GM08714 (cell line): ENCODE results near the gene TACC3.

Source experiments
- H3K4me3 ChIP-seq: fragments of 200-500 bp; sonication (Bioruptor generic); 2 replicates; pipeline ENCODE4 v1.5.1; 2014; ENCODE audit warnings: mild to moderate bottlenecking, low read length, inconsistent platforms
- ZNF274 ChIP-seq: IDR thresholded peaks from 2 replicates; pipeline ENCODE4 v1.6.1; 2012; ENCODE audit warnings: mild to moderate bottlenecking, low read depth, low read length

The TACC3 gene

GRCh38 chr4:1725521-1725920, 4.2 kb downstream of the TACC3 start:
- H3K4me3 ChIP-seq = no peak overlapping the region
- no peak for TF ChIP-seq ZNF274

- no peak overlapping the region for H3K4me3 ChIP-seq
- TF ChIP-seq ZNF274 = no peak
Measured at GRCh38 chr4:1726146-1726934, 5.0 kb downstream of the TACC3 start.

GRCh38 chr4:1727117-1728031, 6.1 kb downstream of the TACC3 start:
- H3K4me3 ChIP-seq = no peak overlapping the region
- TF ChIP-seq ZNF274 = no peak

DNA sequence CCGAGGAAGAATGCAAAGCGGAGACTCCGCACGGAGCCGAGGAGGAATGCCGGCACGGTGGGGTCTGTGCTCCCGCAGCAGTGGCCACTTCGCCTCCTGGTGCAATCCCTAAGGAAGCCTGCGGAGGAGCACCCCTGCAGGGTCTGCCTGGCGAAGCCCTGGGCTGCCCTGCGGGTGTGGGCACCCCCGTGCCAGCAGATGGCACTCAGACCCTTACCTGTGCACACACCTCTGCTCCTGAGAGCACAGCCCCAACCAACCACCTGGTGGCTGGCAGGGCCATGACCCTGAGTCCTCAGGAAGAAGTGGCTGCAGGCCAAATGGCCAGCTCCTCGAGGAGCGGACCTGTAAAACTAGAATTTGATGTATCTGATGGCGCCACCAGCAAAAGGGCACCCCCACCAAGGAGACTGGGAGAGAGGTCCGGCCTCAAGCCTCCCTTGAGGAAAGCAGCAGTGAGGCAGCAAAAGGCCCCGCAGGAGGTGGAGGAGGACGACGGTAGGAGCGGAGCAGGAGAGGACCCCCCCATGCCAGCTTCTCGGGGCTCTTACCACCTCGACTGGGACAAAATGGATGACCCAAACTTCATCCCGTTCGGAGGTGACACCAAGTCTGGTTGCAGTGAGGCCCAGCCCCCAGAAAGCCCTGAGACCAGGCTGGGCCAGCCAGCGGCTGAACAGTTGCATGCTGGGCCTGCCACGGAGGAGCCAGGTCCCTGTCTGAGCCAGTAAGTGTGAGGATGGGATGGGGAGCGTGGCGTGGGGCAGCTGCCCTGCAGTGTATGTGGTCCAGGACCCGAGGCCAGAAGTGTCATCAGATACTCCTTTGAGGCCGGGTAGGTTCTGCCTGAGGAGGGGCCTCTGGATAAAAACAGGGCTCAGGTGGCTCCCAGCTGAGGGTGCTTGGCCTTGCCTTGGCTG, 7.0 kb downstream of the TACC3 start:
- TF ChIP-seq ZNF274 = no peak
- H3K4me3 ChIP-seq = no peak overlapping the region

GRCh38 chr4:1730532-1731135, 9.3 kb downstream of the TACC3 start:
- TF ChIP-seq ZNF274 = no peak
- no peak overlapping the region for H3K4me3 ChIP-seq

GRCh38 chr4:1731180-1731579, 9.9 kb downstream of the TACC3 start:
- TF ChIP-seq ZNF274 = no peak
- no peak overlapping the region for H3K4me3 ChIP-seq

DNA sequence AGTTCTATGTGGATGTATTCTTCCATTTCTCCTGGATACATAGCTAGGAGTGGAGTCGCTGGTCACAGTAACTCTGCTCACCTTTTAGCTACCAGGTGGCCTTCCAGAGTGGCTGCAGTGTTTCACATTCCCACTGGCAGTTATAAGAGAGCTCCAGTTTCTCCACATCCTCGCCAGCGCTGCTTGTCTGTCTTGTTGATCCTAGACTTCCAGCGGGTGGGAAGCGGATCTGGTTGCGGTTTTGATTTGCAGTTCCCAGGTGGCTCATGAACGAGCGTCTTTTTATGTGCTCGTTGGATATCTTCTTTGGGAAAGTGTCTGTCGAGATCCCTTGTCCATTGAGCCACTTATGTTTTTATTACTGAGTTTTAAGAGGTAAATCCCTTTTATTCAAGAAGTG, 11.6 kb downstream of the TACC3 start:
- no peak overlapping the region for H3K4me3 ChIP-seq
- TF ChIP-seq ZNF274 = no peak

GRCh38 chr4:1735215-1735614, 13.9 kb downstream of the TACC3 start:
- no peak overlapping the region for H3K4me3 ChIP-seq
- TF ChIP-seq ZNF274 = no peak

- TF ChIP-seq ZNF274 = no peak
- no peak overlapping the region for H3K4me3 ChIP-seq
Measured at GRCh38 chr4:1736812-1737211, 15.5 kb downstream of the TACC3 start.

GRCh38 chr4:1737666-1738065, 16.3 kb downstream of the TACC3 start:
- no peak for TF ChIP-seq ZNF274
- H3K4me3 ChIP-seq = no peak overlapping the region

GRCh38 chr4:1738410-1738809, 17.1 kb downstream of the TACC3 start:
- no peak for TF ChIP-seq ZNF274
- H3K4me3 ChIP-seq = no peak overlapping the region

DNA sequence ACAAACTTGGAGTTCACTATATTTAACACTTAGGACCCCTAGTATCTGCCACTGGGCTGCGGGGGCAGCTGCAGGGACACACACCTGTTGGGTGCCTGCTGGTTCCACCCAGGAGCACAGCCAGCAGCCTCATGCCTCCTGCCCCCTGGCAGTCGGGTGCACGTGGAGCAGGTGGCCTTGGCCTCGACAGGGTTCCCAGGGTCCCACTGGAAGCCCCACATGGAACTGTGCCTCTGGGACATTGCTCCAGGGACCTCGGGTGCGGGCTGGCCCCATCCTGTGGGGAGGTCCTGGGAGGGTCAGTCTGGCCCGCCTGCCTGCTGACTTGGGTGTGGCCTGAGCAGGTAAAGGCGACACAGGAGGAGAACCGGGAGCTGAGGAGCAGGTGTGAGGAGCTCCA, 18.0 kb downstream of the TACC3 start:
- TF ChIP-seq ZNF274 = no peak
- no peak overlapping the region for H3K4me3 ChIP-seq

DNA sequence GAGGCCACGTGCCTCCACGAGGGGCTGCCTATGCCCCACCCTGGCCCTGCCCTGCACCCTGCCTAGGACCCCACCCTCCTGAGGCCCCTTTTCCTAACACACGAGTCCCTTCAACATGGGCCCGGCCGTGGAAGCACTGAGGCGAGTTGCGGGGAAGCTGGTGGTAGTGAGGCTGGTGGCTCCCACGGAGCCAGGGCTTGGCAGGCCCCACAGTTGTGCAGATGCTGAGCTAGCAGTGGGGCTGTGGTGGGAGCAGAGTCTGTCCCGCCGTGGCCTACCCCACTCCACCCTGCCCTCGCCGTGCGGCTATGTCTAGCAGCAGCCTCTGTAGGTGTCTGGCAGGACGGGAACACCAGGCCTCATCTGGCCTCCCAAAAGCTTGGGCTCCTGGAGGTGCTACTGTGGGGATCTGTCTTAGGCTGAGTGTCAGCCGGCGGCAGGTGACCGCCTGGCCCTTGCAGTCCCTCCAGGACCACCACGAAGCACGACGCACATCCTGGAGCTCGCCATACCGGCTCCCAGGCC, 18.8 kb downstream of the TACC3 start:
- TF ChIP-seq ZNF274 = no peak
- H3K4me3 ChIP-seq = no peak overlapping the region
